GM12872 (cell line): Measurements from ENCODE around the gene KIF1A.
"Not testable (repeated sequence)": the region's sequence is repeated elsewhere in the genome, so short reads cannot be mapped to it uniquely, and the experiment has no call there.

Experiments used
- TF ChIP-seq, protein P1 (sequence below): IDR thresholded peaks from 3 replicates; pipeline ENCODE4 v1.5.1; 2011; ENCODE audit warnings: low read depth, mild to moderate bottlenecking, low read length, moderate library complexity; ENCODE audit not compliant: insufficient read depth

KIF1A gene

GRCh38 chr2:240682431-240683224, 137.4 kb downstream of the KIF1A start, which contains the start of gene AQP12B:
Gene AQP12B (minus strand): TSS chr2:240682885. CDS start chr2:240682837, 48 bp downstream.
- TF ChIP-seq, protein P1, sequence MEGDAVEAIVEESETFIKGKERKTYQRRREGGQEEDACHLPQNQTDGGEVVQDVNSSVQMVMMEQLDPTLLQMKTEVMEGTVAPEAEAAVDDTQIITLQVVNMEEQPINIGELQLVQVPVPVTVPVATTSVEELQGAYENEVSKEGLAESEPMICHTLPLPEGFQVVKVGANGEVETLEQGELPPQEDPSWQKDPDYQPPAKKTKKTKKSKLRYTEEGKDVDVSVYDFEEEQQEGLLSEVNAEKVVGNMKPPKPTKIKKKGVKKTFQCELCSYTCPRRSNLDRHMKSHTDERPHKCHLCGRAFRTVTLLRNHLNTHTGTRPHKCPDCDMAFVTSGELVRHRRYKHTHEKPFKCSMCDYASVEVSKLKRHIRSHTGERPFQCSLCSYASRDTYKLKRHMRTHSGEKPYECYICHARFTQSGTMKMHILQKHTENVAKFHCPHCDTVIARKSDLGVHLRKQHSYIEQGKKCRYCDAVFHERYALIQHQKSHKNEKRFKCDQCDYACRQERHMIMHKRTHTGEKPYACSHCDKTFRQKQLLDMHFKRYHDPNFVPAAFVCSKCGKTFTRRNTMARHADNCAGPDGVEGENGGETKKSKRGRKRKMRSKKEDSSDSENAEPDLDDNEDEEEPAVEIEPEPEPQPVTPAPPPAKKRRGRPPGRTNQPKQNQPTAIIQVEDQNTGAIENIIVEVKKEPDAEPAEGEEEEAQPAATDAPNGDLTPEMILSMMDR: not testable (repeated sequence)

- TF ChIP-seq, protein P1: no peak
Observed at GRCh38 chr2:240672701-240673190, 147.3 kb downstream of the KIF1A start.

GRCh38 chr2:240672076-240672700, 147.8 kb downstream of the KIF1A start:
- TF ChIP-seq, protein P1: no peak

DNA sequence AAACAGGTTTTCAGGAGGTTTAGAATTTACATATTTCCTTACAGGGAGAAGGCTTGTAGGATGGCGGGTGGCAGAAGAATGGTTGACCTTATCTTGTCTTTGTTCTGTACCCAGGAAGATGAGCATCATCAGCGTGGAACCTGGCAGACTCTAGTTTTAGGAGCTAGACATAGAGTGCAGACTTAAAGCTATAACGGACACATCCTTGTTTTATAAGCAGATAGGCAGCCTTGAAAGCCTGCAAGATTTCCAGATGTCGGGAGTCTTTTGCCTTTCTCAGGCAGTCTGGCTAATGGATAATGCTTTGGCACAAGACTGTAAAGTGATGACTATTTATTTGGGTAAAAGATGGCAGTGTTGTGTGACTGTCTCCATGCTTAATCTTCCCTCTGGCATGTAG, 149.1 kb downstream of the KIF1A start:
- TF ChIP-seq, protein P1: no peak

DNA sequence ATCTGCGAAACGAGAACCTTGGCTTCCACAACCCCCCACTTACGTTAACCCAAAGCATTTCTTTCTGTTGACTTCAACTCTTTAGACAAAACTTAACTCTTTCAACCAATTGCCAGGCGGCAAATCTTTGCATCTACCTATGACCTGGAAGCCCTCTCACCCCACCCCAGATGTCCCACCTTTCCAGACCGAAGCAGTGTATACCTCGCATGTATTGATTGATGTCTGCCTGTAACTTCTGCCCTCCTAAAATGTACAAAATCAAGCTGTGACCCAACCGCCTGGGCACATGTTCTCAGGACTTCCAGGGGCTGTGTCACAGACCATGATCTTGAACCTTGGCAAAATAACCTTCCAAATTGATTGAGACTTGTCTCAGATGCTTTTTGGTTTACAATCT, 149.6 kb downstream of the KIF1A start:
- TF ChIP-seq, protein P1: no peak

GRCh38 chr2:240664622-240665021, 155.4 kb downstream of the KIF1A start:
- TF ChIP-seq, protein P1: no peak
